ACHN (cell line): ENCODE data around the gene ZC2HC1C.
A peak's percentile ranks its signal among the peaks of the same experiment; 100 is the strongest.

Experiments
- DNase-seq: peaks from one replicate; pipeline ENCODE4 v3.0.0-alpha.2; 2015
- in situ Hi-C: cut with HindIII; loops from 2 replicates; pipeline ENCODE4 v1.10.0; 2017; ENCODE audit warnings: low sequenced_read_pairs, low pct_ligation_motif_present, low pct_unique_long_range_greater_than_20kb

Gene ZC2HC1C

GRCh38 chr14:75083271-75083670 lies 13.8 kb downstream of the ZC2HC1C start:
- DNase-seq, result no peak
- in situ Hi-C loops, result no loop called here

- in situ Hi-C loops, result no loop called here
- peak; percentile 7 for DNase-seq
Observed at GRCh38 chr14:75084513-75084912, 15.1 kb downstream of the ZC2HC1C start.

DNA sequence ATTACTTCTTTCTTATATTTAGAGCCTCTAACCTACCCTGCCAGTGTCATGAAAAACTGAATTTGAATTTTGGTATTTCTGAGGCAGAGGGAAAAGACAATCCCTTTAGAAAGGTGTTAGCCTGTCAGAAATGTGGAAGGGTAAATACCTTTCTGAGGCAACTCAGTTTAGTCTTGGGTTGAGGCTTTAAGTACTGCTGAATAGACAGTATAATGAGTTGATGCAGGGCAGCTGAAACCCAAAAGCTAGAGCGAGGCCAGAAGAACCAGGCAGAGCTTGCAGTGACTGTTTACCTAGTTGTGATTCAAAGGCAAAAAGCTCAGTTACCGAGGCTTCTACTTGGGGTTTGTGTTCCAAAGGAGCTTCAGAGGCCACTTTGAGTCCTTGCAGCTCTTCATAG lies 18.7 kb downstream of the ZC2HC1C start:
- in situ Hi-C loops, result no loop called here

GRCh38 chr14:75088566-75089373 lies 19.3 kb downstream of the ZC2HC1C start:
- DNase-seq, result peak; percentile 57
- in situ Hi-C loops, result no loop called here

More for the DNA sequence above, 18.7 kb downstream of the ZC2HC1C start:
- no peak for DNase-seq

- no peak for DNase-seq
- in situ Hi-C loops, result no loop called here
Observed at GRCh38 chr14:75090353-75090752, 20.9 kb downstream of the ZC2HC1C start.

- no peak for DNase-seq
- in situ Hi-C loops, result no loop called here
Observed at GRCh38 chr14:75091251-75091650, 21.8 kb downstream of the ZC2HC1C start.

DNA sequence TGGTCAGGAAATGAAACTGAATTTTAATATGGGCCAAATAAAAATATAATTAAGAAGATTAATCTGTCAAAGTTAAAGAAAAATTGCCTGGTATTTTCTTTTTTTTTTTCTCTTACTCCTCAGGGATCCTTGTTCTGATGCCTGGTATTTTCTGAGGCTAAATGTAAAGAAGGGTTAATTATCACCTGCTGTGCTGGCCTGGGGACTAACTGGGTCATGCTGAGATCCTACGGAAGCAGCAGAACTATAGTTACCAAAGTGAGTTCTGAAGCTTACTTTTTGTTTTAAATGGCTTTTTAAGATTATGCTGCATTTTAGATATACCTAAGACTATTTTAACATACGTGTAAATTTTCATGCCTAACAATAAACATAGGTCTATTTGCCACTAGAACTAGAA lies 23.3 kb downstream of the ZC2HC1C start:
- no peak for DNase-seq
- in situ Hi-C loops, result no loop called here

GRCh38 chr14:75094896-75095295 lies 25.5 kb downstream of the ZC2HC1C start:
- DNase-seq, result no peak

GRCh38 chr14:75095690-75096089 lies 26.2 kb downstream of the ZC2HC1C start:
- in situ Hi-C loops, result no loop called here

More at GRCh38 chr14:75094896-75095295, 25.5 kb downstream of the ZC2HC1C start:
- in situ Hi-C loops, result no loop called here

DNA sequence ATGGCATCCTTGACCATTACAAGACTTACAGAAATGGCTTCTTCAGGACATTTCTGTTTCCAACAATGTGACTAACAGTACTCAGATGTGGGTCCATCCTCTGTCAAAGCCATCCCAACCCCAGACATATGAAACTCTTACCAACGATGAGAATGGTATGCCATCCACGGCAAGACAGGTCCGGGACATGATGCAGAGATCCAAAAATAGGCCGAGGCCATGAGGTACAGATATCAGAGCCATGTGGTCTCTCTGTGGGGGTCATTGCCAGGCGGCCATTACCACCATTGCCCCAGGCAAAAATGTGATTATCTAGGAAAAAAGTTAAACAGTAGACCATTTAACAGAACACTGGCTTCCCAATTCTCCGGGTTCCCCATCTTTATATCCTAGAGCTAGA lies 27.5 kb downstream of the ZC2HC1C start:
- in situ Hi-C loops, result no loop called here
- no peak for DNase-seq

More at GRCh38 chr14:75095690-75096089, 26.2 kb downstream of the ZC2HC1C start:
- no peak for DNase-seq

GRCh38 chr14:75098212-75098611 lies 28.8 kb downstream of the ZC2HC1C start:
- in situ Hi-C loops, result no loop called here
- DNase-seq, result no peak

GRCh38 chr14:75098682-75099081 lies 29.2 kb downstream of the ZC2HC1C start:
- no peak for DNase-seq
- in situ Hi-C loops, result no loop called here

- in situ Hi-C loops, result no loop called here
- no peak for DNase-seq
Observed at GRCh38 chr14:75101491-75101890, 32.0 kb downstream of the ZC2HC1C start.

GRCh38 chr14:75107186-75107585 lies 37.7 kb downstream of the ZC2HC1C start:
- in situ Hi-C loops, result no loop called here
- no peak for DNase-seq

DNA sequence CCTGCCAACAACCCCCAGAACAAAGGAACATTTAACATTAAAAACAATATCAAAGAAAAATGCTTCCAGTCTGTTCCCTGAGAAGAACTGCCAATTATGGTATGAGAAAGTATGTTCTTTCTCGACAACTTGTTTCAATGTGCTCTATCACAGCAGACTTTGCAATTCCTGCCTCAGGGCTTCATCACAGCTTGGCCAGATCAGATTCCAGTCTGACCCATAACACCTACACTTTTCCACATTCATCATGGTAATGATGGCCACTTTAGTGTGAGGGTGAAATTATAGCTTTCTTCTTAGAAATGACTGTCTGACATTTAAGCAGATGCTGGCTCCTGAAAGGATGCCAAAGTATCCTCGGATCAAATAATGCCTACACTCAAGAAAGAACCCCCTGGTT lies 40.4 kb downstream of the ZC2HC1C start:
- no peak for DNase-seq
- in situ Hi-C loops, result no loop called here

GRCh38 chr14:75113932-75114539 lies 44.6 kb downstream of the ZC2HC1C start:
- no peak for DNase-seq
- in situ Hi-C loops, result no loop called here

GRCh38 chr14:75119056-75119455 lies 49.6 kb downstream of the ZC2HC1C start:
- no peak for DNase-seq
- in situ Hi-C loops, result no loop called here

GRCh38 chr14:75120541-75121291 lies 51.3 kb downstream of the ZC2HC1C start:
- in situ Hi-C loops, result no loop called here
- DNase-seq, result no peak

GRCh38 chr14:75121552-75121951 lies 52.1 kb downstream of the ZC2HC1C start:
- in situ Hi-C loops, result no loop called here
- no peak for DNase-seq
